ENCODE data around the gene TAS2R60. TPM values are rescaled to one million over a fixed set of nuclear protein-coding genes. Genes with fewer than 3 reads are reported as not detected.
"Not testable (repeated sequence)": the region's sequence is repeated elsewhere in the genome, so short reads cannot be mapped to it uniquely, and the experiment has no call there.

The TAS2R60 gene
- total and polyA plus RNA-seq, 2 experiments from 2014 or later: 0.37 to 4.0 TPM

GRCh38 chr7:143485500-143485899 is 42.2 kb downstream of the TAS2R60 start (continued):
- TF ChIP-seq, protein P1, sequence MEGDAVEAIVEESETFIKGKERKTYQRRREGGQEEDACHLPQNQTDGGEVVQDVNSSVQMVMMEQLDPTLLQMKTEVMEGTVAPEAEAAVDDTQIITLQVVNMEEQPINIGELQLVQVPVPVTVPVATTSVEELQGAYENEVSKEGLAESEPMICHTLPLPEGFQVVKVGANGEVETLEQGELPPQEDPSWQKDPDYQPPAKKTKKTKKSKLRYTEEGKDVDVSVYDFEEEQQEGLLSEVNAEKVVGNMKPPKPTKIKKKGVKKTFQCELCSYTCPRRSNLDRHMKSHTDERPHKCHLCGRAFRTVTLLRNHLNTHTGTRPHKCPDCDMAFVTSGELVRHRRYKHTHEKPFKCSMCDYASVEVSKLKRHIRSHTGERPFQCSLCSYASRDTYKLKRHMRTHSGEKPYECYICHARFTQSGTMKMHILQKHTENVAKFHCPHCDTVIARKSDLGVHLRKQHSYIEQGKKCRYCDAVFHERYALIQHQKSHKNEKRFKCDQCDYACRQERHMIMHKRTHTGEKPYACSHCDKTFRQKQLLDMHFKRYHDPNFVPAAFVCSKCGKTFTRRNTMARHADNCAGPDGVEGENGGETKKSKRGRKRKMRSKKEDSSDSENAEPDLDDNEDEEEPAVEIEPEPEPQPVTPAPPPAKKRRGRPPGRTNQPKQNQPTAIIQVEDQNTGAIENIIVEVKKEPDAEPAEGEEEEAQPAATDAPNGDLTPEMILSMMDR (conservative IDR thresholded peaks at IDR 0.05; ENCODE audit: low read depth in 2 of 2): no peak
- TF ChIP-seq ZNF331 (CRISPR knock-in tag; IDR thresholded peaks at IDR 0.05; ENCODE audit: low read depth) (no peak), EZH2phosphoT487 (IDR thresholded peaks at IDR 0.05; ENCODE audit: unreplicated experiment) (no peak)

DNA sequence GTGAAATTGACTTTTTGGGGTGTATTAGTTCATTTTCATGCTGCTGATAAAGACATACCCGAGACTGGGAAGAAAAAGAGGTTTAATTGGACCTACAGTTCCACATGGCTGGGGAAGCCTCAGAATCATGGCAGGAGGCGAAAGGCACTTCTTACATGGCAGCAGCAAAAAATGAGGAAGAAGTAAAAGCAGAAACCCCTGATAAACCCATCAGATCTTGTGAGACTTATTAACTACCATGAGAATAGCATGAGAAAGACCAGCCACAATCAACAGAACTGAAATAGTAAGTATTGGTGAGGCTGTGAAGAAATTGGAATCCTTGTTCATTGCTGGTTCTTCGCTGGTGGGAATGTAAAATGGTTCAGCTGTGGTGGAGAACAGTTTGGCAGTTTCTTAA is 43.0 kb downstream of the TAS2R60 start:
- not testable (repeated sequence) for H3K4me1 ChIP-seq (ENCODE audit: insufficient read depth); H3K4me3 ChIP-seq; H3K27me3 ChIP-seq (ENCODE audit: insufficient read depth); H3K9me3 Mint-ChIP-seq; H3K27ac Mint-ChIP-seq; H3K4me1 Mint-ChIP-seq; H3K9me2 ChIP-seq (ENCODE audit: insufficient read depth); H3F3A ChIP-seq (replicated peaks; ENCODE audit: low read depth); H3K27ac ChIP-seq (ENCODE audit: low read depth); H4K20me1 ChIP-seq (replicated peaks; ENCODE audit: insufficient read depth); H3K79me2 ChIP-seq (replicated peaks; ENCODE audit: insufficient read depth); H3K36me3 Mint-ChIP-seq (ENCODE audit: low read depth); H3K4me3 Mint-ChIP-seq; H3K4me2 ChIP-seq; H3K36me3 ChIP-seq (ENCODE audit: insufficient read depth); DNase-seq (ENCODE audit: low spot score); H3K27me3 Mint-ChIP-seq (ENCODE audit: insufficient read depth, low read depth, poor library complexity); ATAC-seq; H2AFZ ChIP-seq

GRCh38 chr7:143487061-143487460 is 43.8 kb downstream of the TAS2R60 start:
- Histone ChIP-seq H3K4me1 (ENCODE audit: insufficient read depth) (no peaks in the 10 kb centered on the region), H3K27me3 (ENCODE audit: insufficient read depth) (no peaks in the 10 kb centered on the region), H3K4me2 (no peak overlapping the region), H3K9me2 (ENCODE audit: insufficient read depth) (no peaks in the 10 kb centered on the region), H3K4me3 (no peak overlapping the region), H2AFZ (no peak overlapping the region), H3K36me3 (ENCODE audit: insufficient read depth) (no peaks in the 10 kb centered on the region), H3F3A (replicated peaks; ENCODE audit: low read depth) (no peaks in the 10 kb centered on the region), H3K27ac (ENCODE audit: low read depth) (no peak overlapping the region), H3K79me2 (replicated peaks; ENCODE audit: insufficient read depth) (no peaks in the 10 kb centered on the region), H4K20me1 (replicated peaks; ENCODE audit: insufficient read depth) (no peaks in the 10 kb centered on the region)
- DNase-seq (ENCODE audit: low spot score) (no peak), ATAC-seq (no peak)
- H3K4me1 Mint-ChIP-seq: no peaks in the 10 kb centered on the region
- no peak overlapping the region for H3K27ac Mint-ChIP-seq
- no peaks in the 10 kb centered on the region for H3K36me3 Mint-ChIP-seq (ENCODE audit: low read depth)
- no peaks in the 10 kb centered on the region for H3K9me3 Mint-ChIP-seq
- H3K27me3 Mint-ChIP-seq (ENCODE audit: insufficient read depth, low read depth, poor library complexity): no peaks in the 10 kb centered on the region
- no peak overlapping the region for H3K4me3 Mint-ChIP-seq
- TF ChIP-seq CREB1 (CRISPR knock-in tag; IDR thresholded peaks at IDR 0.05; ENCODE audit: low read depth): no peak
- TF ChIP-seq JUNB (IDR thresholded peaks at IDR 0.05; ENCODE audit: unreplicated experiment): no peak
- TF ChIP-seq ZNF114 (CRISPR knock-in tag; IDR thresholded peaks at IDR 0.05): no peak
- TF ChIP-seq STAT1 (IDR thresholded peaks at IDR 0.05; ENCODE audit: unreplicated experiment): no peak
- no peak for TF ChIP-seq EZH2phosphoT487 (IDR thresholded peaks at IDR 0.05; ENCODE audit: unreplicated experiment)
- TF ChIP-seq EZH2 (IDR thresholded peaks at IDR 0.05; ENCODE audit: low read depth, unreplicated experiment): no peak
- TF ChIP-seq, protein P2, sequence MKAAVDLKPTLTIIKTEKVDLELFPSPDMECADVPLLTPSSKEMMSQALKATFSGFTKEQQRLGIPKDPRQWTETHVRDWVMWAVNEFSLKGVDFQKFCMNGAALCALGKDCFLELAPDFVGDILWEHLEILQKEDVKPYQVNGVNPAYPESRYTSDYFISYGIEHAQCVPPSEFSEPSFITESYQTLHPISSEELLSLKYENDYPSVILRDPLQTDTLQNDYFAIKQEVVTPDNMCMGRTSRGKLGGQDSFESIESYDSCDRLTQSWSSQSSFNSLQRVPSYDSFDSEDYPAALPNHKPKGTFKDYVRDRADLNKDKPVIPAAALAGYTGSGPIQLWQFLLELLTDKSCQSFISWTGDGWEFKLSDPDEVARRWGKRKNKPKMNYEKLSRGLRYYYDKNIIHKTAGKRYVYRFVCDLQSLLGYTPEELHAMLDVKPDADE (IDR thresholded peaks at IDR 0.05): no peak
- no peak for TF ChIP-seq REST (IDR thresholded peaks at IDR 0.05; ENCODE audit: unreplicated experiment)
